Central memory CD4-positive, alpha-beta T cell (primary cell): ENCODE measurements around the gene GPD2.

Experiments used
- DNase-seq: peaks from one replicate; pipeline ENCODE4 v3.0.0; 2022

The GPD2 gene

GRCh38 chr2:156436497-156437085, 412 bp downstream of the GPD2 start:
- DNase-seq = peak; percentile 19

- no peak for DNase-seq
Measured at GRCh38 chr2:156437272-156437930, 1.2 kb downstream of the GPD2 start.

- DNase-seq = no peak
Measured at GRCh38 chr2:156437931-156438410, 1.8 kb downstream of the GPD2 start.

GRCh38 chr2:156443089-156443488, 6.9 kb downstream of the GPD2 start:
- no peak for DNase-seq

- DNase-seq = no peak
Measured at GRCh38 chr2:156445296-156446220, 9.4 kb downstream of the GPD2 start.

GRCh38 chr2:156447761-156448160, 11.6 kb downstream of the GPD2 start:
- DNase-seq = no peak

- no peak for DNase-seq
Measured at GRCh38 chr2:156448766-156449165, 12.6 kb downstream of the GPD2 start.

GRCh38 chr2:156452971-156453370, 16.8 kb downstream of the GPD2 start:
- DNase-seq = no peak

- DNase-seq = no peak
Measured at GRCh38 chr2:156455361-156455975, 19.3 kb downstream of the GPD2 start.

- no peak for DNase-seq
Measured at GRCh38 chr2:156456616-156457015, 20.4 kb downstream of the GPD2 start.

- DNase-seq = no peak
Measured at GRCh38 chr2:156457523-156458517, 21.6 kb downstream of the GPD2 start.

GRCh38 chr2:156459720-156460119, 23.5 kb downstream of the GPD2 start:
- no peak for DNase-seq

- DNase-seq = no peak
Measured at GRCh38 chr2:156464106-156464505, 27.9 kb downstream of the GPD2 start.

GRCh38 chr2:156465573-156465972, 29.4 kb downstream of the GPD2 start:
- DNase-seq = no peak

GRCh38 chr2:156466739-156467405, 30.7 kb downstream of the GPD2 start:
- no peak for DNase-seq

- no peak for DNase-seq
Measured at GRCh38 chr2:156470975-156471583, 34.9 kb downstream of the GPD2 start.

- no peak for DNase-seq
Measured at GRCh38 chr2:156471762-156472161, 35.6 kb downstream of the GPD2 start.

- no peak for DNase-seq
Measured at GRCh38 chr2:156472686-156473085, 36.5 kb downstream of the GPD2 start.

GRCh38 chr2:156473445-156473844, 37.3 kb downstream of the GPD2 start:
- DNase-seq = no peak

- DNase-seq = no peak
Measured at GRCh38 chr2:156474401-156474800, 38.2 kb downstream of the GPD2 start.
